ENCODE results near the gene CDK4.

The CDK4 gene

DNA sequence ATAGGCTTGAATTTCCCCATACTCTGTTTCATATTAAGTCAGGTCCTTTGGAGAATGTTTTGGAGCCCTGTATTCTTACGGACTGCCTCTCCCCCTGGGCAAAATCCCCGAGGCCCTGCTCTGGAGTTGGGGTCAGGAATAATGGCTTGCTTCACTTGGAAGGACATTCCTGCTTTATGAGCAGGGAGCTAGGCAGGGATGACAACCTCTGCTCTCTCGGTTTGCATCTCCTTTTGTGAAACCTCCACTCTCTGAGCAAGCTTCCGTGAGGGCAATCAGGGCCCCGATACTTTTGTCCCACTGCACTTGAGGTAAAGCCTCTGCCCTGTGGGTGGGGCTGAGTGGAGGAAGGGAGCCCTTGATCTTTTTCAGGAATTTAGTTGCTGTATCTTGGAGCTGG lies 38.9 kb downstream of the CDK4 start:
- FAIRE-seq, result no peak
- DNase-seq (ENCODE audit: low spot score), result no peak

DNA sequence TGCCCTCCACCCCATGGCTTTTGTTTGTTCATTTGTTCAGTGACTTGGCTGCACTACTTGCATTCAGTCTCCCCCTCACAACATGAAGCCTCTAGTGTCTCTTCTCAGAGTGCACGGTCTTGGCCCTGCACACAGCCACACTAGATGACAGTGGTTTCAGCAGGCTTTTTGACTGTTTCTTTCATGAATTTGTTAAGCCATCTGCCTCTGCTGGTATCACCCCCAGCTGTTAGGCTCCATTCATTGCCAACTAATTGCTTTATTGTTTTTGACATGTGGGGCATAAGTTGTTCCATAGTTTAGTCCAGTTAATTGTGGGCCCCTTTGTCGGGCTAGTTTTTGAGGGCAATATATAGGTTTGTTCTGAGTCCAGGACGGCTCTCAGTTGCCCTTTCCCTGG lies 39.4 kb downstream of the CDK4 start:
- FAIRE-seq (no peak), DNase-seq (ENCODE audit: low spot score) (no peak)

DNA sequence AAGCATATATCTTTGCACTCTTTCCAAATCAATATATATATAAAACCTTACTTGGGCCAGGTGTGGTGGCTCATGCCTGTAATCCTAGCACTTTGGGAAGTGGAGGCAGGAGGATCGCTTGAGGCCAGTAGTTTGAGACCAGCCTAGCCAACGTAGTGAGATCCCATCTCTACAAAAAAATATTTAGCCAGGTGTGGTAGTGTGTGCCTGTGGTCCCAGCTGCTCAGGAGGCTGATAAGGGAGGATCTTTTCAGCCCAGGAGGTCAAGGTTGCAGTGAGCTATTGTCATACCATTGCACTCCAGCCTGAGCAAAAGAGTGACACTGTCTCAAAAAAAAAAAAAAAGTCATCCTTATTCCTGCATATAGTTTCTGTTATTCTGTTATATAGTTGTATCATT lies 43.8 kb downstream of the CDK4 start:
- FAIRE-seq, result no peak

DNA sequence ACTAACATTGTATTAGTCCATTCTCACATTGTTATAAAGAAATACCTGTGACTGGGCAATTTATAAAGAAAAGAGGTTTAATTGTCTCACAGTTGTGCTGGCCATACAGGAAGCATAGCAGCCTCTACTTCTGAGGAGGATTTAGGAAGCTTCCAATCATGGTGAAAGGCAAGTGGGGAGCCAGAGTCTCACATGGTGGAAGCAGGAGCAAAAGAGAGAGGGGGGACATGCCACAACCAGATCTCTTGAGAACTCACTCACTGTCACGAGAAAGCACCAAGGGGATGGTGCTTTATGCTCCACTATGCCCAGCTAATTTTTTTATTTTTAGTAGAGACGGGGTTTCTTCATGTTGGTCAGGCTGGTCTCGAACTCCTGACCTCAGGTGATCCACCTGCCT lies 44.9 kb downstream of the CDK4 start:
- no peak for DNase-seq (ENCODE audit: low spot score)
- FAIRE-seq, result no peak

More for the DNA sequence above, 43.8 kb downstream of the CDK4 start:
- DNase-seq (ENCODE audit: low spot score), result no peak

DNA sequence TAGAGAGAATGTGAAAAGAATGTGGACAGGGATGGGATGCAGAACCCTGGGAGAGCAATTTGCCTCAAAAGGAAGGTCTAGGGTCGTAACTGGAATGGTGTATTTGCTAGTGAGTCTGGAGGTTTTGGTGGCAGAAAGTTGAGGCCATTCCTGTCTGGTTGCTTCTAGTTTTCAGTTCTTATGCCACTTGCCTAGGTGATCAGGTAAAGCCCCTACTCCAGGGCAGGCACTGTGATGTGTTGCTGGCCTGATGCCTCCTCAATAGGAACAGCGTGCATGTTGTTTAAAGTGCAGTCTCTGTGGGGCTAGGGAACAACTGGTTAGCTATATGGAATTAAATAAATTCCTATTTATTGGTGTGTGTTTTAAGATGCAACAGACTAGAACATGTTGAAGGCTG lies 51.8 kb downstream of the CDK4 start:
- FAIRE-seq (no peak), DNase-seq (ENCODE audit: low spot score) (no peak)

DNA sequence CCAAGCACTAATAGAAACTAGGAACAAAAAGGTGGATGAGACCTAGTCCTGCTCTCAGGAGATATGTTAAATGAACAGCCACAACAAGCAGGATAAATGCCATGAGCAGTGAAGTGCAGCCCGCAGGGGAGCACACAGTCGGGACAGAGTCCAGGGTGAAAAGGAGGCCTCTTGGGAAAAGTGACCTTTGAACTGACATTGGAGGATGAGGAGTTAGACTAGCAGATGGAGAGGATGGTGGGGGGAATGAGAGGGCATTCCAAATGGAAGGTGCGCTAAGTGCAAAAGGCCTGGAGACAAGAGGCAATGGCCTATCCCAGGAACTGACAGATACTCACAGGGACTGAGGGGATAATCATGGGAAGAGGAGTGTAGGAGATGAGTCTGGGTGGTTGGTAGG lies 53.7 kb downstream of the CDK4 start:
- no peak for FAIRE-seq

More for the DNA sequence above, 53.7 kb downstream of the CDK4 start:
- no peak for DNase-seq (ENCODE audit: low spot score)
